Caco-2 (cell line): Measurements from ENCODE around the gene ST6GAL1. TPM values are rescaled to one million over a fixed set of nuclear protein-coding genes. Genes with fewer than 3 reads are reported as not detected.

Source experiments
- BruUV-seq: library from RNA; stranded (reverse); fragments of 400-500 nt; replicated peaks from 2 replicates; lab custom pipeline; 2021; lab: Mats Ljungman, UMichigan
- CTCF ChIA-PET: fragments of 300-600 bp; sonication (Branson Sonifier 250); formaldehyde crosslinking; loops from one replicate; lab custom pipeline; 2022; ENCODE audit warnings: antibody characterized with exemption; lab: Charles Lee
- POLR2A ChIA-PET: fragments of 300-600 bp; sonication (Branson Sonifier 250); formaldehyde crosslinking; loops from one replicate; lab custom pipeline; 2022; ENCODE audit warnings: antibody characterized with exemption; lab: Charles Lee
- DNase-seq, 2 experiments: peaks; one replicate each; pipeline versions ENCODE4 v3.0.0 to v3.0.0-alpha.2; 2020 to 2022
- H3K27me3 ChIP-seq: replicated peaks from 2 replicates; pipeline ENCODE4 v1.6.0; 2011; ENCODE audit warnings: low read length; ENCODE audit not compliant: control insufficient read depth, insufficient read depth
- H3K36me3 ChIP-seq: 2 replicates; pipeline ENCODE4 v1.5.1; 2011; ENCODE audit warnings: low read length; ENCODE audit not compliant: control insufficient read depth, insufficient read depth
- H3K4me1 ChIP-seq: fragments of 250-450 bp; sonication (Bioruptor Pico); 2 replicates; pipeline ENCODE4 v1.5.1; 2020; ENCODE audit warnings: mild to moderate bottlenecking
- H3K4me3 ChIP-seq: 2 replicates; pipeline ENCODE4 v1.5.1; 2011; ENCODE audit warnings: low read depth, mild to moderate bottlenecking, control low read depth, low read length
- H3K9me3 ChIP-seq: fragments of 250-450 bp; sonication (Bioruptor Pico); 2 replicates; pipeline ENCODE4 v1.5.1; 2020; ENCODE audit warnings: mild to moderate bottlenecking, moderate library complexity
- H3K27ac Mint-ChIP-seq: one replicate; pipeline ENCODE4 v1.8.0; 2022; ENCODE audit warnings: mixed read lengths; ENCODE audit not compliant: unreplicated experiment
- H3K27me3 Mint-ChIP-seq: one replicate; pipeline ENCODE4 v1.8.0; 2022; ENCODE audit warnings: mixed read lengths; ENCODE audit not compliant: insufficient read depth, unreplicated experiment
- H3K36me3 Mint-ChIP-seq: one replicate; pipeline ENCODE4 v1.8.0; 2022; ENCODE audit warnings: mild to moderate bottlenecking, mixed read lengths; ENCODE audit not compliant: insufficient read depth, unreplicated experiment
- H3K4me1 Mint-ChIP-seq: one replicate; pipeline ENCODE4 v1.8.0; 2022; ENCODE audit warnings: low read depth, mixed read lengths; ENCODE audit not compliant: unreplicated experiment
- H3K4me3 Mint-ChIP-seq: one replicate; pipeline ENCODE4 v1.8.0; 2022; ENCODE audit warnings: mild to moderate bottlenecking, moderate library complexity, mixed read lengths; ENCODE audit not compliant: unreplicated experiment
- H3K9me3 Mint-ChIP-seq: one replicate; pipeline ENCODE4 v1.8.0; 2022; ENCODE audit warnings: mixed read lengths; ENCODE audit not compliant: unreplicated experiment
- intact Hi-C: fragments of 100-400 bp; cut with micrococcal nuclease; formaldehyde crosslinking; loops from one replicate; pipeline ENCODE4 v1.10.0; 2022; ENCODE audit not compliant: unreplicated experiment
- total RNA-seq: library from RNA; stranded (reverse); gene quantifications from 2 replicates; pipeline ENCODE4 v1.2.3, GENCODE V29; 2022
- TF ChIP-seq, protein P1 (sequence below), 2 experiments: fragments of 200-600 bp in 1 of 2; IDR thresholded peaks; 1 replicate in 1 of 2; 2 replicates in 1 of 2; pipeline versions ENCODE4 v1.5.1 to v1.8.0; 2011 to 2022; ENCODE audit warnings: antibody characterized with exemption in 1 of 2, control low read depth in 1 of 2, inconsistent platforms in 1 of 2, low read depth in 1 of 2, low read length in 1 of 2, mild to moderate bottlenecking in 1 of 2, moderate library complexity in 1 of 2; ENCODE audit not compliant: insufficient read depth in 1 of 2, severe bottlenecking in 1 of 2, unreplicated experiment in 1 of 2

Gene ST6GAL1
- total RNA-seq, 1 experiment from 2014 or later, result 34.6 TPM

DNA sequence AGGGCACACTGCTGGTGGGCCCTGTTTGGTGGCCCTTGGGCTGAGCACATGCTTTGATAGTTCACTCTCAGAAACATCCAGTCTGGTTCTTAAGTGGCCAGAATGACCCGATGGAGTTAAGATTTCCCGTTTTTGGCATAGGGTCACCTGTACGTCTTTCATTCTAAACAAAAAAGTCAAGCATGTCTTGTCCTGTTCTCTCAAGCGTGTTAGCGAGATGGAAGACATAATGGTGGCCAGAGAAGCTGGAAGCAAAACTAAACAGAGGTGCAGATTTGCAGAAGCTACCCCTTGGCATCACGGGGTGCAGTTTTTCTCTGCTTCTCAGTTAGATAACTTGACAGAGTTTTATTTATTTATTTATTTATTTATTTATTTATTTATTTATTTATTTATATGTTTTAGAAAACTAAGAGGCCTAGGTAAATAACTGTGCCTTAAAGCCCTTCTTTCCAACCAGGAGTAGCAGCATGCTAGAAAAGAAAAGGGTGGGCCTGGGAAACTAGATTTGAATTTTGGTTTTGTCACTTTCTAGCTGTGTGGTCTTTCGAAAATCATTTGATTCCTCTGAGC is 63.0 kb downstream of the ST6GAL1 start:
- CTCF ChIA-PET, result no interaction called here
- Mint-ChIP-seq H3K4me1 (no peaks in the 10 kb centered on the region), H3K27ac (no peak overlapping the region), H3K9me3 (no peaks in the 10 kb centered on the region), H3K36me3 (no peaks in the 10 kb centered on the region), H3K27me3 (no peaks in the 10 kb centered on the region), H3K4me3 (no peak overlapping the region)
- DNase-seq, result no peak
- POLR2A ChIA-PET, result no interaction called here
- intact Hi-C loops, result no loop called here
- H3K27me3 ChIP-seq, result no peaks in the 10 kb centered on the region
- no peaks in the 10 kb centered on the region; the same call in 1 of the 2 replicates for H3K36me3 ChIP-seq
- H3K4me1 ChIP-seq, result no peaks in the 10 kb centered on the region
- BruUV-seq, result no TSS peak
- no peak overlapping the region for H3K4me3 ChIP-seq
- TF ChIP-seq, protein P1, sequence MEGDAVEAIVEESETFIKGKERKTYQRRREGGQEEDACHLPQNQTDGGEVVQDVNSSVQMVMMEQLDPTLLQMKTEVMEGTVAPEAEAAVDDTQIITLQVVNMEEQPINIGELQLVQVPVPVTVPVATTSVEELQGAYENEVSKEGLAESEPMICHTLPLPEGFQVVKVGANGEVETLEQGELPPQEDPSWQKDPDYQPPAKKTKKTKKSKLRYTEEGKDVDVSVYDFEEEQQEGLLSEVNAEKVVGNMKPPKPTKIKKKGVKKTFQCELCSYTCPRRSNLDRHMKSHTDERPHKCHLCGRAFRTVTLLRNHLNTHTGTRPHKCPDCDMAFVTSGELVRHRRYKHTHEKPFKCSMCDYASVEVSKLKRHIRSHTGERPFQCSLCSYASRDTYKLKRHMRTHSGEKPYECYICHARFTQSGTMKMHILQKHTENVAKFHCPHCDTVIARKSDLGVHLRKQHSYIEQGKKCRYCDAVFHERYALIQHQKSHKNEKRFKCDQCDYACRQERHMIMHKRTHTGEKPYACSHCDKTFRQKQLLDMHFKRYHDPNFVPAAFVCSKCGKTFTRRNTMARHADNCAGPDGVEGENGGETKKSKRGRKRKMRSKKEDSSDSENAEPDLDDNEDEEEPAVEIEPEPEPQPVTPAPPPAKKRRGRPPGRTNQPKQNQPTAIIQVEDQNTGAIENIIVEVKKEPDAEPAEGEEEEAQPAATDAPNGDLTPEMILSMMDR (IDR thresholded peaks at IDR 0.05; ENCODE audit: insufficient read depth in 1 of 2, low read depth in 1 of 2, low read length in 1 of 2, severe bottlenecking in 1 of 2, unreplicated experiment in 1 of 2), result no peak
- H3K9me3 ChIP-seq, result no peaks in the 10 kb centered on the region

DNA sequence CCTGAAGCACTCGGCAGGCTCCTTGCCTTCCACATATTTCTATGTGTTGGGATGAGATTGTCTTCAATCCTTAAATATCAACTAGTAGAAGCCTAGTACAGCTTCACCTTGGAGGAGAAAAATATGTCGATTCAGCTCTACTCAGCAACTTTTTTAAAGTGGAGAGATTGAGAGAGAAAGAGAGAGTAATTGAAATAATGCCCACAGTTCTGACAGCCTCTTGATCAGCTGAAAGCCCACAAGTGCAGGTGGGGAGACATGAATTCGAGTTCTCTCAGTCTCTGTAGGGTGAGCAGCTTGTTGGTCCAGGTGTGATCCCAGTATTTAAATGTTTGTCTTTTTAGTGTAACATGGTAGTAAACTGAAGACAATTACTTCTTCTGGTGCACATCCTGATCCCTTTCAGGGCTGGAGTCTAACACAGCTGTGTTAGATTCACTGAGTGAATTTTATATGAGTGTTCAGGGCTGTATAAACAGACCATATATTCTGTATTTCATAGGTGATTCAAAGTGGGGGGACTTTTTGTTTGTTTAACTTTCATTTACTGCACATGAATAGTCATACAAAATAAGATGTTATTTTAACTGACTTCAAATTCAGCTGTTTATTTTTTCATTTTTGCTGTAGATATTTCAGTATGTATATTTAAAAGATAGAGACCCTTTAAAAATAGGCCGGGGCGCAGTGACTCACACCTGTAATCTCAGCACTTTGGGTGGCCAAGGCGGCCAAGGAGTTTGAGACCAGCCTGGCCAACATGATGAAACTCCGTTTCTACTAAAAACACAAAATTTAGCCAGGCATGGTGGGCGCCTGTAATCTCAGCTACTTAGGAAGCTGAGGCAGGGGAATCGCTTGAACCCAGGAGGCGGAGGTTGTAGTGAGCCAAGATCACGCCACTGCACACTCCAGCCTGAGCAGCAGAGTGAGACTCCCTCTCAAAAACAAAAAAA is 64.0 kb downstream of the ST6GAL1 start:
- Mint-ChIP-seq H3K9me3 (no peaks in the 10 kb centered on the region), H3K4me3 (no peak overlapping the region), H3K4me1 (no peaks in the 10 kb centered on the region), H3K36me3 (no peaks in the 10 kb centered on the region), H3K27me3 (no peaks in the 10 kb centered on the region), H3K27ac (no peak overlapping the region)
- BruUV-seq, result no TSS peak
- TF ChIP-seq, protein P1 (IDR thresholded peaks at IDR 0.05; ENCODE audit: insufficient read depth in 1 of 2, low read depth in 1 of 2, low read length in 1 of 2, severe bottlenecking in 1 of 2, unreplicated experiment in 1 of 2), result no peak
- no peaks in the 10 kb centered on the region for H3K4me1 ChIP-seq
- H3K27me3 ChIP-seq, result no peaks in the 10 kb centered on the region
- no peaks in the 10 kb centered on the region for H3K9me3 ChIP-seq
- ChIA-PET CTCF (no interaction called here), POLR2A (no interaction called here)
- H3K36me3 ChIP-seq, result no peaks in the 10 kb centered on the region; the same call in 1 of the 2 replicates
- intact Hi-C loops, result no loop called here
- no peak for DNase-seq
- H3K4me3 ChIP-seq, result no peak overlapping the region

DNA sequence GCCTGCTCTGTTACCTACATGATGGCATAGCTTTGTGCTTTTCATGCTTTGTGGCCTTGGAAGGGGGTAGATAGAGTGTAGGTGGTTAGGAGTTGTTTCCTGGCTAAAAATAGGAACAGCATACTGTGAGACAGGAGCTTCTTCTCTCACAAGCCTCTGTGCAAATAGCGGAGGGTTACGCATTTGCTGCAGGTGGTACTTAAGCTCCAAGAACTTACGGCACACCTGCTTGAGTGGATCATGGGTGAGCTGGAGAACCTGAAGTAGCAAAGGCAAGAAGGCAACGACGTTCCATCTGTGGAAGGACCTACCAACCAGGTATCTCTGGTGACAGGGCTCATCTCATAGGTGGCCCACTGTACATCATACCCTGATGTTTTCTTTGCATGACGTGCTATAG is 66.0 kb downstream of the ST6GAL1 start:
- Mint-ChIP-seq H3K27ac (no peak overlapping the region), H3K36me3 (no peaks in the 10 kb centered on the region), H3K4me1 (no peaks in the 10 kb centered on the region), H3K9me3 (no peaks in the 10 kb centered on the region), H3K27me3 (no peaks in the 10 kb centered on the region), H3K4me3 (no peak overlapping the region)
- Histone ChIP-seq H3K9me3 (no peaks in the 10 kb centered on the region), H3K4me1 (no peaks in the 10 kb centered on the region), H3K36me3 (no peaks in the 10 kb centered on the region; the same call in 1 of the 2 replicates), H3K4me3 (no peak overlapping the region), H3K27me3 (no peaks in the 10 kb centered on the region)
- no peak for DNase-seq
- ChIA-PET CTCF (no interaction called here), POLR2A (no interaction called here)
- intact Hi-C loops, result no loop called here
- BruUV-seq, result no TSS peak
- TF ChIP-seq, protein P1 (IDR thresholded peaks at IDR 0.05; ENCODE audit: insufficient read depth in 1 of 2, low read depth in 1 of 2, low read length in 1 of 2, severe bottlenecking in 1 of 2, unreplicated experiment in 1 of 2), result no peak
